HG03025 (cell line): ENCODE data around the gene FOXD1.

ENCODE experiments used
- ATAC-seq: cut with Tn5 transposase; IDR thresholded peaks from one replicate; pipeline ENCODE4 v1.9.1; 2021; ENCODE audit warnings: mild to moderate bottlenecking, moderate library complexity; ENCODE audit not compliant: unreplicated experiment, low FRiP score

FOXD1 gene

DNA sequence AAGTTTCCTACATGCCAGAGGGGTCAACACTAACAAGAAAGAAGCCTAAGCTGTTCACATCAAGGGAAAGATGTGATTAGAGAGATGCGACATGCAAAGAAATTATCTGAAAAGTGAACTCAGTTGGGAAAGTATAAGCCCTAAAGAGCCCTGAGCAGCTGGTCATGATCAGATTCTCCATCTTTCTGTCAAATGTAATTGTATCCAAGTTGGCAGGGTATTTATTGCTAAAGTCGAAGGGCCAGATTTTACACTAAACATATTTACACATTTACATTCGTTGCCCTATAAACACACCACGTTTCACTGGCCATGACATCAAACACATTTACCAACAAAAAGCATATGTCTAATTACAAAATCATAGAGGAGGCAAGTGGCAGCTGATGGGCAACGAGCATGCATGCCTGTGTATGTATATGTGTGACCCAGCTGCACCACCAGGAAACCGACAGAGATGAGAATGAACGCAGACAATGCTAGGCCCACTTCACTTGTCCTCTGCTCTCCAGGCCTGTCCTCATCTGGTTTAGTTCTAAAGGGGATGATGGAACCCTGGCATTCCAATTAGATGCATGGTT, 6.3 kb downstream of the FOXD1 start:
- no peak for ATAC-seq

DNA sequence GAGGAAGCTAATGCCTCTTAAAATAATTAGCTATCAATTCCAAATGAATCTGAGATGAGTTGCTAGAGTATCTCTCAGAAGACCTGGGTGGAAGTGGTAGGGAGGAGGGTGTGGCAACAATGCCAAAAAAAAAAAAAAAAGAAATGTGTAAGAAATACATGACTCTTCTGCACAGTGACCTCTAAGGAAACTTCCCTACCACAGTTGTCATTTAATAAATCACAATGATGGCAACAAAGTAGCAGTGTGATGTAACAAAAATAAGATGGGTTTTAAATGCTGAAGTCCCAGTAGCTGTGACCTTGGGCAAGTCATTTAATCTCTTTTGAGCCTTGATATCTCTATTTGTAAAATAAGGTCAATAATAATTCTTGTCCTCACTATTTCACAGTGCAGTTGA, 7.2 kb downstream of the FOXD1 start:
- ATAC-seq = no peak

DNA sequence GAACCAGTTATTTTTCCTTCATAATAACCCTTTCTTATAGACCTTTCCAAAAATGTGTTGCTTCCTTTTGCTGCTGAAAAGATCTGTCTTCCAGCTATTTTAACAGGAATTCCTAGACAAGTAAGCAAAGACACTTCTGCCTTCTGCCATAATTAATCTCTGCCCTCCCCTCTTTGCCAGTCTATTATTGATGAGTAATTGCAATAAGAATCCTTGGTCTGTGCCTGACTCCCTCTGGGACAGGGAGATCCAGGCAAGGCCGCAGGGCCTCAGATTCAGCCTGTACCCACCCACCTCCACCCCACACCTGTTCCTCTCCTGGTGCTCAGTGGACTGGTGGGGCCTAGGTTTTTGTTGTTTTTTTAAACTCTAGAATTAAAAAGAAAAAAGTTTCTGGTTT, 8.3 kb downstream of the FOXD1 start:
- ATAC-seq = no peak

DNA sequence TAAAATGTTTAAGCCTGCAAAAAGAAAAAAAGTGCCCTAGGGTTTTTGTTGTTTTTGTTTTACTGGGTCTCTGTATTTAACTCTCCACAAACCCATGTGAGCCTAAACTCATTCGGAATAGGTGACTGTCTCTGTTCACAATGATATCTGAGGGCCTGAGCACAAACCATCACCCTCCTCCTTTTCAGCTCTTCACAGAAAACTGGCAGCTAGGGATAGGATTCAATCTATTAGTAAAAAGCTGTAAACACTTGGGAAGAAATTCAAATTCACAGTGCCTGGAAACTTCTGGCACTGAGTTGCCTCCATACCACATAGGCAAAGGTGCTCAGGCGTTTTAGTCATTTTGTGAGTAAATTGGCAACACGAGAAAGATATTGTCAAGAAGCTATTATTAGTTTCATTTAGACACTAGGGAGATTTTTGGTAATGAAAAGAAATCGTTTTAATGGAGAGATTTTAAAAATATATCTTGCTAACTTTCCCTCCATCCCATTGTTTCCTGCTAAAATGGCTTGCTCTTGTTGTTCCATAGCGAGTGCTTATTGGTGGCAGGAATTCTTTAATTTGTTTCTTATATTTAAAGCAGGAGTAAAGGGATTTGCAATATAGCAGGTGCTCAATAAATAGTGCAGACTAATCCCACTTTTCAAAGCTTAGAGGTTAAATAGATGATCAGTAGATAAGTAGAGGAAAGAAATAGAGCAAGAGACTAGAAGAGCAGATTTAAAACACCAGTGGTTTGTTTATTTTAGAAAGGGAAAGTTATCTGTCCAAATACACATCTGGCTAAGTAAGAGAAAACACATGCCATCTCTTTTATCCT, 9.7 kb downstream of the FOXD1 start:
- no peak for ATAC-seq

DNA sequence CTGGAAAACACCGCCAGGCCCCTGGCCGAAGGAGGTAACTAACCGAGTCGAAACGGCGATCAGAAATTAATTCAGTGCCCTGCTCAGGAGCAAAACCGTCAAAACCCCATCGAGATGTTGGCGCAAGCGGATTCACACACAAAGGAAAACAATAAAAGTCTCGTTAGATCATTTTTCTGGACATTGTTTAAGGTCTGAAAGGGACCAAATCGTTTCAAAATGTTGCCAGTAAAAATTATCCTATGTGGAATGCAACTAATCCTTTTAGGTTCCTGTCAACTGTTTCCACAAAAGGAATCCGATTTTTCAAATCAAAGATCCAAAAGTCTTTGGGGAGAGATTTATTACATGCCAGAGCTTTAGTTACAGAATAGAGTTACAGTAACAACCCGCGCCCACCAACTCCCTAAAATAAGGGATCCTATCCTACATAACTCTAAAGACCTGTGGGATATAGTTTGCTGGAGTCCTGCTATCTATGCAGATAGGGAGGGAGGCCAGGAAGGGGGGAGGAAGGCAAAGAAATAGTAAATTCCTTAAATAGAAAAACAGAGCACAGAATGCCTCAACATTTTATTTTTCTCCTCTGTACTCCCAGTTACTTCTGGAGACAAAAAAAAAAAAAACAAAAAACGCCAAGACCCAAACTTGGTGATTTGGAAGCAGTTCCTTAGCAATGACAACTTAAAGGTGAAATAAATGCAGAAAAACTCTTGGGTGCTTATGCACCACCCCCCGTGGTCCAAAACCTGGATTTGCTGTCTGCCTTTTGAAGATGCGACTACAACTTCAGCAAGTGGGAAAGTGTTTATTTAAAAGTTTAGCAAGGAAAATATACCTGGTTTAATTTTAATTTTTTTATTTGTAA, 10.6 kb downstream of the FOXD1 start:
- ATAC-seq = no peak

GRCh38 chr5:73437101-73437776, 11.3 kb downstream of the FOXD1 start:
- no peak for ATAC-seq

DNA sequence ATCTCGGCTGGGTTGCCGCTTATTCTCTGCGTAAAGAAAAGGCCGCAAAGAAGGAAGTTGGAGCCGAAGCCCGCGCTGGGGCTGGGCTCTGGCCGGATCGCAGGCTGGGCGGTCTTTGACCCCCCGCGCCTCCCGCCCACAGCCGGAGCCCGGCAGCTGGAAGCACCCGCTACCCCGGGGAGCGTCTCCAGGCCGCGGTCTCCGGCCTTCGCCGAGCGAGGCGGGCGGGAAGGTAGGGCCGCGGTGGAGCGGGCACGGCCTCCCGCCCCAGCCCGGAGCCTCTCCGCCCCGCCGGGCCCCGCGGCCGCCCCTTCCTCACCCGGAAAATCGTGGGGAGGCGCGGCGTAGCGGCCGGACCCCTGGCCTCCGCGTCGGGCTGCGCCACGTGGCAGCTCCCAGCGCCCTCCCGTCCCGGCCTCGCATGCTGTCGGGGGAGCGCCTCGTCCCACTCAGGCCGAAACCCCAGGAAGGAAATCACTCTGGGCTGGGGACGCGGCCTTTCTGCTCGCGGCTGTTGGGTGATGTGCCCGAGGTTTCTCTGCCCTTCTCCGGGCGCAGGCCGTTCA, 12.0 kb downstream of the FOXD1 start:
- ATAC-seq = no peak

DNA sequence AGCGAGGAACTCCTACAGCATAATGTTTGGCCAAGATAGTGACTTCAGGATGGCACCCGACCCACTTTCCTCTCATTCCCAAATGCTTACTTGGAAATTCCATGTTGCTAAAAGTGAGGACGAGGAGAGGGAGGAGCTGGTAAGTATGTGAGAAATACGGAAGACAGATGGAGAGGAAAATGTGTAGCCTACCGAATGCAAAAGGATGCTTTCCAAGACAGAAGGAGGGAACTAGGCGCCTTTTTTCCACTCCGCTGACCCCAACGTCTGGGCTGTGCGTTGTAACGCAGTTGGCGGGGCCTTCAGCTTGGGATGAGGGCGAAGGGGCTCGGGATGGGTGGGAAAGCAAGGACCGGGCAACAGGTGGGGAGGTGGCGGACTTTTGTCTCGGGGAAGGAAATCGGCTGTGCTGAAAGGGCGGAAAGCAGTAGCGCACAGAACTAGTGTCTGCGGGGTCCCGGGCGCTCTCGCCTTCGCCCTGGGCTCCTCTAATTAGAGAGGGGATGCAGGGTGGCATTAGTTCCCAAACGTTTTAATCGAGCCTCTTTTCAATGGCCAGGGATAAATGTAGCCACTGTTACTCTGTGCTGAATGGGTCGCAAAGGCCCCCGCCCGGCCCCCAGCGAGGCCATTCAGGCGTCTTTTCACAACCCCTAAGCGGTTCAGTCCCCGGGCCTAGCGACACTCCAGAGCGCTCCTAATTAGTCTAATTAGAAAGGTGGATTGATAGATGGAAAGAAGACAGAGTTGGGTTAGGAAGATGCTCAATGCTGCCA, 12.6 kb downstream of the FOXD1 start:
- no peak for ATAC-seq

DNA sequence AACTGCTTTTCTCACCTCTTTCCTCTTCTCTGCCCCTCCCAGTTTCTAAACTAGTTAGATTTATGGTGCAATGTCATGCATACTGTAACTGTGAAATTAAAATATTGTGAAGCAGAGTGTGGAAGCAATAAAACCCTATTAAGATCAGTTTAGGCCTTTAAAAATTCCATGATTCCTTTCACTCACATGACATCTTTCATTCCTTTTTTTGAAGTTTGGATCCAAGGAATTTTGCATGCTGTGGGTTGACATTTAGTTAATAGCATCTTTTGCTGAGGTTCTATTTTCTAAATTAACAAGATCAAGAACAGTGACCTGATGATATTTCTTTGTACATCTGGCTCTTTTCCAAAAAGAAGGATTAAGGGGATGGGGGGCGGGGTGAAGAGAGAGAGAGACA, 13.7 kb downstream of the FOXD1 start:
- no peak for ATAC-seq

GRCh38 chr5:73434461-73434860, 14.1 kb downstream of the FOXD1 start:
- ATAC-seq = no peak

- no peak for ATAC-seq
Measured at GRCh38 chr5:73433982-73434342, 14.6 kb downstream of the FOXD1 start.

DNA sequence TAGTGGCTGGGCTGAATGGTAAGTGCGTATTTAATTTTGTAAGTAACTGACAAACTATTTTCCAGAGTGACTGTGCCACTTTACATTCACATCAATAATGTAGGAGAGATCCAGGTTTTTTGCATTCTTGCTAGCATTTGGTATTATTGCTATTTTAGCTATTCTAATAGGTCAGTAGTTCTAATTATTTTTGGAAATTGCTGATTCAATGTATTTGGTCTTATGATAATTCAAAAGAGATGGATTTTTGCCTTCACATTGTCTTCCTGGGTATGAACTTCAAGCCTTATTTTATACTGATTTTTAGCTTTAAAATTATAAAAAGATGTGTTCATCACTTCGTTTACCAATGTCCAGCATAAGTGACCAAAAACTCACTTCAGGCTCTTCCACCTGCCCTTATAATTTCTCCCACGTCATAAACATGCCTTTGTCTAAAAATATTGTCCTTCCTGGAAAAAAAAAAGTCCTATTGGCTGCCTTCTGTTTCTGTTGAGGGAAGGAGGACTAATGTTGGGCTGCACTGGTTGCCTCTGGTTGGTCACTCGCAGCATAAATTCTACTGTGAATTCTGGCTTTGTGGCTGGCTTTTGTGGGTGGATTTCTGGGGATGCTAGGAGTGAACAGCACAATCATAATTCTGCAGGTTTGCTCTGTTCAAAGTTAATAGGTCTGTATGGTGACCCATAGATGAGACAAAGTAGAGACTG, 15.2 kb downstream of the FOXD1 start:
- ATAC-seq = no peak

- ATAC-seq = no peak
Measured at GRCh38 chr5:73431204-73431851, 17.2 kb downstream of the FOXD1 start.

- no peak for ATAC-seq
Measured at GRCh38 chr5:73426034-73426433, 22.5 kb downstream of the FOXD1 start.

DNA sequence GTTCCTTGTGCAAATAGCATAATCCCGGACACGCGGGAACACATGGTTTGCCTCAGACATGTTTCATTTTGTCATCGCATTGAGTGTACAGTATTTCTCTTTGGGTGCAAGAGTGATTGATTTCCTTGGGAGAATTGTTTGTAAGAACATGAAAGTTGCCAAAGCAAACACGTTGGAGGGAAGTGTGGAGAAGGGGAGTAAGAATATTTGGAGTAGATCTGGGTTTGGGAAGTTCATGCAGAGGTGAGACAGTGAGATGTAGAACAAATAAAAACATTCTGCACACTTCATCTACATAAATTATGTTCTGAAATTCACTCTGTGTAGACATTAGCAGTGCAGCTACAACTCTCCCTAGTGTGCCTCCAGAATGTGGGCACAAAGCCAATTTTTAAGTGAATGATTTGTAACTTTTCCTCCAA, 24.0 kb downstream of the FOXD1 start:
- no peak for ATAC-seq

DNA sequence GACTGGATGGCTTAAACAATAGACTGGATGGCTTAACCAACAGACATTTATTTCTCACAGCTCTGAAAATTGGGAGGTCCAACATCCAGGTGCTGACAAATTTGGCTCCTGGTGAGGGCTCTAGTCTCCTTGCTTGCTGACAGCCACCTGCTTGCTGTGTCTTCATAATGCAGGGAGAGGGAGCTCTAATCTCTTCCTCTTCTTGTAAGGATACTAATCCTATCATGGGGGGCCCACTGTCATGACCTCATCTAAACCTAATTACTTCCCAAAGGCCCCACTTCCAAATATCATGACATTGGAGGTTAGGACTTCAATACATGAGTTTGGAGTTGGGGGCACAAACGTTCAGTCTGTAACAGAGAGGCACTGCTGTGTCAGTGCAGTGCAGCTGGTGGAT, 26.4 kb downstream of the FOXD1 start:
- ATAC-seq = no peak

DNA sequence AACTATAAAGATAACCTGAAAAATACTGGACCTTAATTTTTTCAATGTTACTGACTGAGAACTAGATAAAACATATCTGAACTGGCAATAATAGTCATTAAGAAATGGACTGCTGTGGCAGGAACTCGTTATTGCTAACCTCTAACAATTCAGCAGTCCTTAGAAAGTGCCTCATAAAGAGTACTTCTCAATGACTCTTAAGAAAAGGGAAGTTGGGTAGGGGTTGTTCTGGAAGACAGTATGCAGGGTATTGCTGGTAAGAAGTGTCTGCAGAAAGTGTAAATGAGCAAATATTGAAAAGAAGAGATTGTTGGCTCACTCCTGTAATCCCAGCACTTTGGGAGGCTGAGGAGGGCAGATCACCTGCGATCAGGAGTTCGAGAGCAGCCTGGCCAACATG, 27.9 kb downstream of the FOXD1 start:
- no peak for ATAC-seq

DNA sequence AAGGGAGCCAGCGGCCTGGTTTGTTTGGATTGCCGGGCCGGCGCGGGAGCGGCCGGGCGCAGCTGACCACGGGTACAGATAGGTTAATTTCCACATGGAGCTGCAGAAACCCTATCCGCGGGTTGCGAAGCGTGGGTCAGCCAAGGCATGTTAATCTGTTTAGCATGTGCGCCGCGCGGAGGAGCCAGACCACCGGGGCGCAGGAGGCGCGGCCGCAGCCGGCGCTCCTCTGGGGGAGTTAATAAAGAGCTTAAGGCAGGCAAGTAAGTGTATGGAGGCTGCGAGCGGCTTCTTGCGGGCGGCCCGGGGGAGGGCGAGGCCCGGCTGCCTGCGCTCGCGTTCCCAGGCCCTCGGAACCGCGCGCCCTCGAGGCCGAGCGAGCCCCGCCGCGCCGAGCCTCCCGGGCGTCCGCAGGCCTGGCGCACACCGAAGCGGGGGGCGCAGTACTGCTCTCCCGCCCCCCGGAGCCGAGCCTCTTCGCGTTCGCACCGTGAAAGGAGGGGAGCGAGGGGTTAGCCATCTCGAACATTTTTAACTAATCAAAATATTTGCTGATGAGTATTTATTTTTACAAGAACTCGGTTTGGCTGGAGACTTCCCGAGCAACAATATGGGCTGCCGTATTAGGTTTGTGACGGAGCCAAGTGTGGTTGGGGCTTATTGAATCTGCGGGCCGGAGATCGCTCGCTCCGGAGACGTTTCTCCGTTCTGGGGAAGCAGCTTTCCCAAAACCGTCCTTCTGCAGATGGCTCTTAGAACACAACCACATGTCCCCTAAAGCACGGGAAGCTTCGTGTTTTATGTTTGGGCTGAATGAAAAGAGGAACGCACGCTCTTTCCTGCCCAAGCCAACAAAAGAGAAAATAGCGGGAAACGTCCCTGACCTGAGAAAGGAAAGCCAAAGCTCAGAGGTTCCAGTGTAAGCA, 28.8 kb downstream of the FOXD1 start:
- no peak for ATAC-seq
